ENCODE data around the gene PDE8B.

PDE8B gene

DNA sequence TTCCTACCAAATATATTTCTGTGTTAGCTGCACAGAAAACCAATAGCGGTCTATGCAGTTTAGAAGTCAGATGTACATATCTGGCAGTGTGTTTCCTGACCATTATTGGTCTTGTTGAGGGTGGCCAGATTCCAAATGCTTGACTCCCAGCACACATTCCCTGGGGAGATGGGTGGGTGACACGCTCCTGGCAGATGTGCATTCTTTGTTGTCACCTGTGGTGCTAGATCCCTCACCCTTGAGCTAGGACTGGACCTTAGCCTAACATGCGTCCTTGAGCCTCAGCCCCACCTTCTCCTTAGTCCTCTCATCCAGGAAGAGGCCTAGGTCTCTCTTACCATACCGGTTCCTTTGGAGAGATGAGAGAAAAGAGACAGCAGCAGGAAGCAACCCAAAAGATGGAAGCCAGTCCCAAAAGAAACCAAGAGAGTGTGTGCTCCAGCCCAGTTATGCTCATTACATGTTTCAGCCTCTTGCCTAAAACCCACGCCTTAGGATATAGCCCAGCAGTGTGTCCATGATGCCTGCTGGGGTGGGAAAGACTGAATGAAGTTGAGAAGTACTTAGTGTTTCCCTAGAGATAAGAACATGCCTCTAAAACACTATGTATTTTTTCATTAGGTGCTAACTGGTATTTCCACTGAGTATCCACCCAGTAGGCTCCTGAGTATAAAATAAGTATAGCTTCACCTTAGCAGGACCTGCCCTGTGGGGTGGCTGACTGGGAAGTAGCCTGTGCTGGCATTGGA is 116.7 kb downstream of the PDE8B start:
- no peak for DNase-seq

DNA sequence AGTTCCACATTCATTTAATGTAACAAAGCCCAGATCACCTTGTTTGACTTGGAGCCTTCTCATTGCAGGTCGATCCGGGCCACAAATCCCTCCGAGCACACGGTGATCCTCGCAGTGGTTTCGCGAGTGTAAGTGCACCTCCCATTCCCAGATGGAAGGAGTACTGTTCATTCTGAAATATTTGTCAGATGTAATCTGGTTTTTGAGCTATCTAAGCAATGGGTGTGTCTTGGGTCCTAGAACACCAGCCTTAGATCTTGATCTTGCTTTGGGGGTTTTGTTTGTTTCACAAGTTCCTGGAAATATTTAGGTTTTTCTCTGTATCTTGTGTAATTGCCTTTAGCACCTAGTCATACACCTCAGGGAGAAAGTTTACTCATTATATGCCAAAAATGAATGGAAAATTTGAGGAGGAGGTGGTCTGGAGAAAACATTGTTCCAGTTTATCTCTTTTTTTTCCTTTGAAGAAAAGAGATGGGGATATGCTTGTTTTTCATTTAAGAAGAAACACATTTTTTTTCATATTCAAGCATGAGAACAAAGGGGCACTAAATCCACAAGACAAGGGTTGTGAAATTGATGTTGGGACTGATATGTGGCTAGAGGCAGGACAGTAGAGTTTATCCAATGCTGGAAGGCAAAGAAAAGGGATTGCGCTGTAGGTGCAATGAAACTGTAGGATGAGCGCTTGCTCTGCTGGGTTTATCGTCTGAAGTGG is 118.6 kb downstream of the PDE8B start:
- no peak for DNase-seq

DNA sequence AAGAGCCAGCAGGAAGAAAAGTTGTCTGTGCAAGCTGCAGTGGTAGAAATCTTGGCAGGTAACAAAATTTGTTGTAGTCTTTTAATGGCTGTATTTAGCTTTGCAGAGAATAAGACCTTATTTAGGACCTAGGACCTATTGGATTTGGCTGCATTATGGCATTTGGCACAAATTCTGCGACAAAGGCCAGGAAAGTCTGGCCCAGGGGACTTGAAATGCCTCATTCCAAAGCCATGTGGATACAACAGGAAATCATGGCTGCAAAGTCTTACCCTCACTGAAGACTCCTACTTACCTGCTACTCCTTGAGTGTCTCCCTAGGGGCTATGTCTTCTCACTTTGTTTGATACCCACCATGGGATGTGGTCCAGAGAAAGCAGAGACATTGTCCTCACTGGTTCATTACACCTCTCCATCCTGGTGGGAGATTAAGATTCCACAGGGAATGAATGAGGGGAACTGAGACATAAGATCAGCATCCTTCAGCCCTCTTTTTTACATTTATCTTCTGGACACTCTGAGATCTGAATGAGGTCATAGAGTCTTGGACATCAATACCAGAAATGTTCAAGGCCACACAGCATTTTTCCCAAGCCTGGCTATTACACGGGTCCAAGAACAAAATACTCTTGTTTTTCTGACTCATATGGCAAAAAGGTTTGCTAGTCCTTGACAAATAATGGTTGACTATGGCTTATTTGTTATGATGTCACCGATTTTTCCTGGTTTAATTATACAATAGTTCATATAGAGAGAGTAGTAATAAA is 119.4 kb downstream of the PDE8B start:
- no peak for DNase-seq

DNA sequence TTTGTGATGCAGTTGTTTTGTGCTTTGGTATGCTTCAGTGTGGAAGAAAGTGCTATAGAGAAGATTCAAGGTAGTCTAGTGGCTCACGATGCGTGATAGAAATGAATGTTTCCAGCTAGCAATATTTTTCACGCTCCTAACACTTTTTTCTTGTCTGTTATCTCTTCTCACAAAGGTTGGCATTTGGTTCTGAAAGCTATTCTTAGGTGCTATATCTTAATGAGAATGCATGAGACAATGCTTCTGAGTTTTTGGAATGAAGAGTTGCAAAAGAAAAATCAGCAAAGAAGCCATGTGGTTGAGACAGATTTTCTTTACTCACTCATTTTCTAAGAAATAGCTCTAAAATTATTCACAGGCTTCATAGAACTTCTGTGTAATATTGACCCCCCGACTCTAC is 122.6 kb downstream of the PDE8B start:
- no peak for DNase-seq

DNA sequence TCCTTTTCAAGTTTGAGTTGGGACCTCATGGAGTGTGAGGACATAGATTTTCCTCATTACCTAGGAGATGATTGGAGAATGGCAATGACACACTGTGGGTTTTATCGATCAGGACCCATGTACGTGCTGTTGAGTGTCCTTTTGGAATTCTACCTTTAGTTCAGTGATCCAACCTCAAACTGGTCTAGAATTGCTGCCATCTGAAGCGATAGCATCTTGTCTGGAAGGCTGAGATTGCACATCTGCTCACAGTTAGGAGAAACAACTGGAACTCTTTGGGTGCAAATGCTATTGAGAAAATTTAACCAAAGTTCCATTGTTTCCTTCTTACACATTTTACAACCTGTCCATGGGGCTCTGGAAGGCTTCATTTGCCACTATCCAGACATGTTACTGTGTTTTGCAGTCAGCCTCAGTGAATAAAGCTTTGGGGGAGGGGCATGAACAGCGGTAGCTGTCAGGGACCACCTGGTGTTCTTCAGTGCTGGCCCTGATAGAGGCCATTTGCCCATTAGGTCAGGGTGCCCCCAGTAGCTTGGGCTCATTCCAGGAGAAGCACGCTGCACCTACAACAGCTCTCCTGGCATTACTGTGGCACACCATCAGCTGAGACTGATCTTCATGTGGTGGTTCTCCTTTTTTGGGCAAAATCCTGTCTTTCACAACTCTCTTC is 123.1 kb downstream of the PDE8B start:
- DNase-seq = no peak

DNA sequence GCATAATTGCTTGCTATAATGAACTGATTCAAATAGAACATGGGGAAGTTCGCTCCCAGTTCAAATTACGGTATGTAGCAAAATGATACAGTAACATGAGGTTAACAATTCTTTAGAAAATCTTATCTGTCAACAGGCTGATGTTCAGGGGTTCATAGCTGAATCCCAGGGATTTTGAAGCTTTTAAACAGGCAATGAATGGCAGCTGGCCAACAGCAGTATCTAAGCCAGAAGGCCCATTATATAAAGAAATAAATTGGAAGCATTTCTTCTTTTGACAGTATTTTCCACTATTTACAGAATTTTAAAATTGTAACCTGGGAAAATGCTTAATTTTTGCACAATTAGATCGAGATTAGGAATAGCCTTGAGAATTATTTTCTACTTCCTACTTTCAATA is 126.8 kb downstream of the PDE8B start:
- no peak for DNase-seq

DNA sequence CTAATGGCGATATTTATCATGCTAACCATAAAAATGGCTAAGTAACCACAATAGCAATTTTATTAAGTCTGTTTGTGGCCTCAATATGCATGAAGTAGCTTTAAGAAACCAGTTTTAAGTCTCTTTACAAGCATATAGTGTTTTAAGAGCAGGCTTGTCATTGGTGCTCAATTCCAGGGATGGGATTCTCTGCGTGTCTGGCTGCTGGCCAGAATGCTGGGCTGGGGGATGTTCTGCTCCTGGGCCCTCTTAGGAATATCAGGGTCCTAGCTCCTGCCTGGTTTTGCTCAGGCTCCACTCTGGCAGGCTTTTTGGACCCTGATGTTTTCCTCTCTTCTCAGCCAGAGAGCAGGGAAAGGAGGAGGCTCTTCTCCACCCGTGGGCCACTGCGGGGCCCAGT is 127.2 kb downstream of the PDE8B start:
- no peak for DNase-seq

DNA sequence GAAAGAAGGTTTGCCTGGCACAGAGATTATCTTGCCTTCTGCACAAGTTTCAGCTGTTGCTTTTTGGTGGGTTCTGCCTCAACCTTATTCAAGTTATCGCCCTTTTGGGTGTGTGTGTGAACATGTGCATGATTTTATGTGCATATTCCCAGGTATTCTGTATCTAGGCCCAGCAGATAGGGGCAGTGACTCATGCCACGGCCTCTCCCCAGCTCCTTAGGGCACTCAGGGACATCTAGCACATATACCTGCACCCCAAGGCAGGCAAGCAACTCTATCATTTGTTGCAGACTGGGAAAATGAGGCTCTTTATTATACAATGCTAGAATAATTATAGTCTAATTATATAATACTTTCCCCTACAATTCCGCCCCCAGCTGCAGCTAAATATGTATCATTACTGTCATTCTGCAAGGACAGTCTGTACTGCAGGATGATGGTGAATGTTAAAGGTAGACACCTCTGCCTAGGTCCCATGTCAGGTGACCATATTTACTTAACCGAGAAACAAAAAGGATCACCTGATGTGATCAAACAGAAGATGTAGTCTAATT is 128.9 kb downstream of the PDE8B start:
- no peak for DNase-seq

DNA sequence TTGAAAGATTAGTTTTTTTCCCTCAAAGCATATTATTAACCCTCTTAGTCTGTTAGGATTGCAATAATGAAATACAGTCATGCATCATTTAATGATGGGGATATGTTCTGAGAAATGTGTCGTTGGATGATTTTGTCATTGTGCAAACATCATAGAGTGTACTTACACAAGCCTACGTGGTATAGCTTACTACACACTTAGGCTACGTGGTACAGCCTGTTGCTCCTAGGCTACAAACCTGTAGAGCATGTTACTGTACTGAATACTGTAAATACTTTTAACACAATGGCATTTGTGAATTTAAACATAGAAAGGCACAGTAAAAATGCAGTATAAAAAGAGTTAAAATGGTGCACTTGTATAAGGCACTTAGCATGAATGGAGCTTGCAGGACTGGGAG is 132.7 kb downstream of the PDE8B start:
- no peak for DNase-seq

DNA sequence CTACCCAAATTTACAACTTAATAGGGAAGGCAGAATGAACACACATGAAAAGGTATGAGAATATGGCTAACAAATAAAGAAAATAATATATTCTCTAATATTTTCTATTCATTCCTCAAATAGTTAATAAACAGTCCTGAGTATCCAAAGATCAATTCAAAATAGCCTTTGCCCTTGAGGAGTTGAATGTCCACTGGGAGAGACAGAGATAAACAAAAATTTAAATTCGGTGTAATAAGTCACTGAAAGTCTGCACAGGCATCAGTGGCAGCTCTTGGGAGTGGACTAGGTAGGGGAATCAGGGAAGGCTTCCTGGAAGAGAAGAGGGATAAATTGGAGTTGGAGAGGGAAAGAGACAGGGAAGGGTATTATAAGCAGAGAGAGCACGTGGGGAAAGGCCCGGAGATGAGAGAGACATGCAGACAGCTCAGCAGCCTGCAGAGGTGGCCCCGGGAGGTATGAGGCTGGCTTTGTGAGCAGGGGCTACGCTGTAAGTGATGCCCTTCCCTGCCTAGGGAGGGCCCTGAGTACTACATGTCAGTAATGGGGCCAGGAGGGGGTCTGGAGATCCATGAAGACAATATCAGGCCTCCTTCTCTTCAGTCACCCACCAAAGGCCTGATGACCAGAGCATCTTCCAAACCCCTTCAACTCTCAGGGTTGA is 137.1 kb downstream of the PDE8B start:
- no peak for DNase-seq

DNA sequence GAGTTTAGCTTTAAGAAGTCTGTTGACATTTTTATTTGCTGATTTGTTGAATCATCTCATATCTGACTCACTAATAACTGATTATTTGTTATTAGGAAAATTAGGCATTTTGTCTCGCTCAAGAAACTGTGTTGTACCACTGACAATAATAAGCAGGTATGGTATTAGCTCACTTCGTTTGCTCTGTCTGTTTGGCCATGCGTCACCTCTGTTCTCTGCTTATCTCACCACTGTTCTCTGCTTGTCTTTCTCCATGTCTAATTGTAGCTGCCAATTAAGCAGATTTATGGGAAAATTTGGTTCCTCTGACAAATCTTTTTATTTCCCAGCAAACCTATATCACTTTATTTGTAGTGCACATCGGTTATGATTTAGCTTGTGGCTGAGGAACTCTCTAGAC is 142.8 kb downstream of the PDE8B start:
- no peak for DNase-seq

DNA sequence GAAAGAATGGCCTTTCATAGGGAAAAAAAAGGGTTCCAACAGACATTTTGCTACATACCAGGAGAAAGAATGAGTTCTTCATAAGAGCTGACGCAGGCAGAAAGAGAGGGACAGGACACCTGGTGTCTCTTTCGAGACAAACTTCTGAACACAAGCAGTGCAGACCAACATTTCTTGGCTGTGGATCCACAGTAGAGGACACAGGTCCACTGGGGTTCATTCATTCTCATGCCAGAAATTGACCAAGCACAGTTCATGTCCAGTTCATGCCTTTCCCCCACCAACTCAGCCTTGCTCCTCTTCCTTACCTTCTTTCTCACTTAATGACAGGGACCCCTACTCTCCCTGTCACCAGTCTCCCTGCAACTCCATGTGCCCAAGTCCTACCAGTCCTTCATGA is 144.0 kb downstream of the PDE8B start:
- no peak for DNase-seq

DNA sequence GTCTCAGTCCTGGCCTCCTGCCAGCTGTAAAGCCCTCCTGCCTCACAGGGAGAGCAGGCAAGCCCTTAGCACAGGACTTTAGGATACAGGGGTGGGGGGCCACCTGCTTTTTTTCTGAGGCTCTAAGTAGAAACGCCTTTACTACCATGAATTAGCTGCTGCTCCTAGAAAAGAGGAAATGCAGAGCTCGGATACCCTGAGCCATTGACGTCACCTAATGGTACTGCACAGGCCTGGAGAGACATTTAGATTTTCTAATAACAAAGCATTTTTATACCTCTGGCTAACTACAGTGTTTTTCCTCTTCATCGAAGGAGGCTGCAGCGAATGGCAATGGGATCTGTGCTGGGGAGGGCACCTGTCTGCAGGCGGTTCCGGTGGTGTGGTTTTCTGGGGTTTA is 144.6 kb downstream of the PDE8B start:
- DNase-seq = no peak

DNA sequence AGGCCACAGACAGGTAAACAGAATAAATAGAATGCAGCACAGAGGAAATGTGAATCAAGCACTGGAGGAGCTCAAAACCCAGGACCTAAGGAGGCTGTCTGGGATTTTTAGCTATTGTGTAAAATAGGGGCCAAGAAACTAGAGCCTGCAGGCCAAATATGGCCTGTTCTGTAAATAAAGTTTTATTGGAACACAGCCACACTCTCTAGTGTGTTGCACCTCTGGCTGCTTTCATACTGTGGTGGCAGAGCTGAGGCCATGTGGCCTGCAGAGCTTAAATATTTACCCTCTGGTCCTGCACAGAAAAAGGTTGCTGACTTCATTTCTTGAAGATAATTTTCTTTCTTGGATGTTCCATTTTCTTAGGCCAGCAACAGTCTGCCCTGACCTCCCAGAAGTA is 145.3 kb downstream of the PDE8B start:
- no peak for DNase-seq

DNA sequence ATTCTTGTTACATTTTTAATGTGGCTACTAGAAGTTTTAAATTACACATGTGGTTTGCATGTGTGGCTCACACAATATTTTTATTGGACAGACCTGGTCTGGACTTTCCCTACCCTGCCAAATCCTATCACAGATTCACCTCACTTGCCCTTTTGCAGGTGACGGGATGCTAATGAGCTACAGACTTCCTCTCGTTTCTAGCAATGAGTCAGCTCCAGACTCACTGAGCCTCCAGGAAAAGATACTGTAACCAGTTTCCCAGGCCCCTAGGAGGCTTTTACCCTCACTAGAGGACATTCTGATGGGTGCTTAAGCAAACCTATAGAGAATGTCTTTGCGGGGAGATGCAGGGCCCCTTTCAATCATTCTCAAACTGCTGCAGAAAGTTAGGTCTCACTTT is 146.3 kb downstream of the PDE8B start:
- DNase-seq = no peak

DNA sequence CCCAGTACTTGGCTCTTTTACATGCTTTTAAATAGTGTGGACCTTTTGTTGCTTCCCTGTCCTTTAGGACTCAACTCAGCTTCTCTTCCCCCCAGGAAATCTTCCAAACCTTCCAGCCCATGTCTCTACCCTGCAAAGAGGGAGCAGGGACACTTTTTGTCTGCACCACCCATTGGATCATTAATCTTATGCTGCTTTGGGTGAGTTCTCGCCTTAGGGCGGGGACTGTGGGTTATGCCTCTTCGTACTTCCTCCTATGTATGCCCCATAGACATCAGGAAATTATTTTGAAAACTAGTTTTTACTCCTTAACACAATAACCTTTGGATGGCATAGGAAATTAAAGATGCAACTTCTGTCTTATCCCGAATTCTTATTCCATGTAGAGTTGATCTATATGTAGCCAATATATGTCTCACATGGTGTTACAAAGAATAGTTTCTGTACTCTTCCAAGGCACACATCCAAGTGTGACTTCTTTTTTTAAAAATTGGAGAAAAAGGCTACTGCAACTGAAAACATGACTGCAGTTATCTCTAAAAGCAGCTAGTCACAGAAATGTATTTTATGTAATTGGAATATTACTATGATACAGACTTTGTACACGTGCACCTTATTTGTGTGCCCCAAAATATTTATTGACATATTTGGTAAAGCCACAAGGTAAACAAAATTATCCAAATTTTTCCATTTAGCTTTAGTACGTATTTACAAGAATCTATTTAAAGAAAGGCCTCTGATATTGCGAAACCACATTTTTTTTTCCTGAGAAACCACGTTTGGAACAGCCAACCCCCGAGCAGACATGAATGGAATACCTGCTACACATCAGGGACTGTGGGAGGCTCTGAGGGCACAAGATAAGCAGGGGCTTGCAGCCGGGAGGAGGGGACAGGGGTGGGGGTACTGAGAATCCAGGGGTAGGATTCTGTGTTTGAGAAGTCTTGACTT is 148.1 kb downstream of the PDE8B start:
- no peak for DNase-seq

DNA sequence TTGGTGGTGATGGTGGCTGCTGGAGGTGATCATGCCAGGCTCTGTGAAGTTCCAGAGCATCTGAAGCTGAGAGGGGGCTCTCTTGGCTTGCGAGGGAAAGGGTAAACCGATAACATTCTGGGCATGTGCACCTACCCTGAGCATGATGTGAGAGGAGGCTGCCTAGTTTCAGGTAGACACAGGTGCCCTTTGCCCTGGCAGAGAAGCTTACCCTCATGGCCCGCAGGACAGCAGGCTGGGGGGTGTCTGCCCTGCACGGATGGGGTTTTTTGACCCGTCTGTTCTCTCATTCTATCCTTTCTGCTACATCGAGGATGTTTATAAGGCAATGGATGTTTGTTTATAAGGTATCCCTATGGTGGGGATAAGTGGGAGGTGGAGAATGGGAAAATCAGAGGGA is 148.8 kb downstream of the PDE8B start:
- DNase-seq = no peak

DNA sequence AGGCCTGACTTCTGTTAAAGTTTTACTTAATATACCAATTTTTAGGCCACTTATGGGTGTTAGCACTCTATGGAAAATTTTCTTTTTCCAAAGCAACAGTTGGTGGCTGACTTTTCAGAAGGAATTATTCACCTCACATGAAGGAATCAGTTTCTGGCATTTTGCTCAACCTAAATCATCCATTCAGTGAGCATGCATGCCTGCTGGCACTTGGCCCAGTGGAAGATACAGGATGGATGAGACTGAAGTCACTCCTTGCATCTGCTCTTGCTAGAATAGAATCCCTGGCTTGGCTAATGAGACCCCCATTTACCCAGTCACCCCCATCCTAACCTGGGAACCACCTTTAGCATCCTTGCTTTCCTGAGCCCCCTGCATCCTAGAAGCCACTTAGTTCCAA is 149.9 kb downstream of the PDE8B start:
- no peak for DNase-seq

DNA sequence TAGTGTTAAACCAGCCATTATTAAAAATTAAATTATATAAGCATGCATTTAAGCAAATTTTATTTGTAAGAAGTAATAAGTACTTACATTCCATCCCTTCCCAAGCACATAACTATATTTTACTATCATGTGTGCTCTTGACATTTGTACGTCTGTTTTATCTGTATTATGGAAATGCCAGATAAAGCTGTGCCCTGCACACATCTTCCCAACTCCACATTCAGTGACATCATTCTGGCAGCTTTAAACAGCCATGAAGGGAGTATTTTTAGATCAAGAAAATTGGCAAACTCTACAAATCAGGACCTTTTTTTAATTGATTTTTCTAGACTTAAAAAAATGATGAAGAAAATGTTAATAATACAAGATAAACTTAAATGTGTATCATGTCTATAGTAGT is 150.5 kb downstream of the PDE8B start:
- no peak for DNase-seq

DNA sequence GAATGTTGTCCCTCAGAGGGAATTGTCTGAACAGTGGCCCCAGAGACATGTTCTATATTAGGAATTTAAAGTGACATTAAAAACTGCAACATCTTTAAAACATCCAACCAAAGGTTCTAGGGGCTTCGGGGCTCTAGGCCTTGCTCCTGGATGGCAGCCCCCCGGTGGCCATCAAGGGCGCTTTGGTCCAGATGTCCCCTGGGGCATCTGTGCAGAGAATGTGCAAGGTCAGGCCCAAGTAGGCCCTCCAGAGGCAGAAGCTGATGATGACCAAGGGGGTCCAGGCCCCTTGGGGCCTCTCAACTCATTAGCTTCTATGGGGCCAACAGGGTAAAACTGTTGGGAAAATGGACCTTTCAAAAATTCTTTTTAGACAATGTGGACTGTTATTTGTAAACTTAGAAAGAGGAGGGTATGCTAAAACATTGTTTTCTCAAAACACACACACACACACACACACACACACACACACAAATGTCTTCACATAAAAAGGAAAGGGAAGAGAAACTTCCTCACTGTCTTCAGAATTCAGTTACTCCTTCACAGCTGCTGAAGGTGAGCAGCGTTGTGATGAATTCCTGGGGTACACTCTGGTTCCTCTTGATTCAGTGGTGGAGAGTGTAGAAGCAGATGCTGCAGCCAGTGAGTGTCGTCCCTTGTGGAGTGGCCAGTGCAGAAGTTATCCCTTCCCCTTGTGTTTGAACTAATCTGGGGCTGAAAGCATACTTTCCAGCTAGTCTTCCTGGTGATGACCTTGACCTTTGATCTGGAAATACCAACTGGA is 156.4 kb downstream of the PDE8B start:
- DNase-seq = no peak

DNA sequence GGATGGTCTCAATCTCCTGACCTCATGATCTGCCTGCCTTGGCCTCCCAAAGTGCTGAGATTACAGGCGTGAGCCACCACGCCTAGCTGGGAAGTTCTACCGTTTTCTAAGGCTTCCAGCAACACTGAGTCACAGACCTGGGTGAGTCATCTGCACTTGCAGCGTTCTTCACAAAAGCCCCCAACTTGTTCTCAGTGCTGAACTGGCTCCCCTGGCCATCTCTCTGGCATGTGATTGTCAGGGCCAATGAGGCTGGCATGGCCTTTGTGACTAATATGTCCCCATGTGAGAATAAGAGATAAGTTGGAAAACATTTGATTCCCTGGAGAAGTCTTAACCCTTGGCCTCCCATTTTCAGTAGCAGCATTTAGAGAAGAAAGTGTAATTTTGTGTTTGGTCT is 157.3 kb downstream of the PDE8B start:
- DNase-seq = no peak
